ENCODE measurements around the gene ONECUT2. TPM values are rescaled to one million over a fixed set of nuclear protein-coding genes. Genes with fewer than 3 reads are reported as not detected.

The ONECUT2 gene
- polyA plus RNA-seq, 3 donors, result not detected

- no peaks in the 10 kb centered on the region for H3K36me3 ChIP-seq (replicated peaks in 1 of 2; ENCODE audit: control insufficient read depth in 1 of 2, insufficient read depth in 2 of 2, low read length in 2 of 2)
- Mint-ChIP-seq H3K27me3 (ENCODE audit: low read depth in 3 of 3) (peaks cover 88 to 95% (median 93%) of the 10 kb centered on the region in 3 donors), H3K4me1 (peaks cover 54% of the 10 kb centered on the region), H3K9me3 (peaks cover 14 to 68% (median 58%) of the 10 kb centered on the region in 7 donors), H3K27ac (no peak overlapping the region), H3K36me3 (peaks cover 18 to 29% of the 10 kb centered on the region in 2 donors), H3K4me3 (peak overlapping the region in 1 of 2 donors; percentile 81)
- H3K4me1 ChIP-seq (ENCODE audit: control insufficient read depth in 1 of 2, insufficient read depth in 2 of 2, low read length in 2 of 2), result peaks cover 41 to 43% of the 10 kb centered on the region in 2 donors
- H3K4me3 ChIP-seq (replicated peaks in 1 of 3; ENCODE audit: low read depth in 2 of 3, low read length in 3 of 3), result no peak overlapping the region
- intact Hi-C loops (cut with micrococcal nuclease), result no loop called here
- no peaks in the 10 kb centered on the region for H3K79me2 ChIP-seq (ENCODE audit: insufficient read depth, low read length)
- peaks cover 88 to 92% of the 10 kb centered on the region in 2 donors for H3K27me3 ChIP-seq (ENCODE audit: control insufficient read depth in 2 of 2, insufficient read depth in 2 of 2, low read length in 2 of 2)
- TF ChIP-seq CTCF (IDR thresholded peaks at IDR 0.05), result no peak
- no CpG with 5 or more reads among the region's 9 CpGs for WGBS (ENCODE audit: insufficient coverage)
- H3K9ac ChIP-seq (ENCODE audit: insufficient read depth, low read length, poor library complexity, severe bottlenecking), result no peak overlapping the region
- H2AFZ ChIP-seq (ENCODE audit: insufficient read depth, low read depth, low read length, poor library complexity, severe bottlenecking), result no peak overlapping the region
- no peak for DNase-seq
- H4K20me1 ChIP-seq (ENCODE audit: insufficient read depth, low read length), result no peaks in the 10 kb centered on the region
- H3K9me3 ChIP-seq (replicated peaks in 1 of 2; ENCODE audit: control insufficient read depth in 1 of 2, insufficient read depth in 1 of 2, low read length in 2 of 2), result peaks cover 27 to 79% of the 10 kb centered on the region in 2 donors
- H3K27ac ChIP-seq (ENCODE audit: low read depth in 1 of 2, low read length in 2 of 2), result no peak overlapping the region
- H3K4me2 ChIP-seq (replicated peaks; ENCODE audit: extremely low read depth, low read length, poor library complexity, severe bottlenecking), result no peak overlapping the region
Measured at GRCh38 chr18:57432751-57433400, 2.3 kb upstream of the ONECUT2 start.

- Histone ChIP-seq H2AFZ (ENCODE audit: insufficient read depth, low read depth, low read length, poor library complexity, severe bottlenecking) (no peak overlapping the region), H3K27ac (ENCODE audit: low read depth in 1 of 2, low read length in 2 of 2) (no peak overlapping the region), H3K4me1 (ENCODE audit: control insufficient read depth in 1 of 2, insufficient read depth in 2 of 2, low read length in 2 of 2) (peaks cover 42 to 43% of the 10 kb centered on the region in 2 donors), H3K9ac (ENCODE audit: insufficient read depth, low read length, poor library complexity, severe bottlenecking) (no peak overlapping the region), H3K9me3 (replicated peaks in 1 of 2; ENCODE audit: control insufficient read depth in 1 of 2, insufficient read depth in 1 of 2, low read length in 2 of 2) (peaks cover 22 to 80% of the 10 kb centered on the region in 2 donors), H3K79me2 (ENCODE audit: insufficient read depth, low read length) (no peaks in the 10 kb centered on the region), H3K36me3 (replicated peaks in 1 of 2; ENCODE audit: control insufficient read depth in 1 of 2, insufficient read depth in 2 of 2, low read length in 2 of 2) (no peaks in the 10 kb centered on the region), H3K4me2 (replicated peaks; ENCODE audit: extremely low read depth, low read length, poor library complexity, severe bottlenecking) (no peak overlapping the region), H4K20me1 (ENCODE audit: insufficient read depth, low read length) (no peaks in the 10 kb centered on the region), H3K27me3 (ENCODE audit: control insufficient read depth in 2 of 2, insufficient read depth in 2 of 2, low read length in 2 of 2) (peaks cover 88 to 92% of the 10 kb centered on the region in 2 donors), H3K4me3 (replicated peaks in 1 of 3; ENCODE audit: low read depth in 2 of 3, low read length in 3 of 3) (no peak overlapping the region)
- no peak for TF ChIP-seq CTCF (IDR thresholded peaks at IDR 0.05)
- 7% methylated on average over 4 of the region's 6 CpGs for WGBS (ENCODE audit: insufficient coverage)
- peaks cover 18 to 29% of the 10 kb centered on the region in 2 donors for H3K36me3 Mint-ChIP-seq
- DNase-seq, result no peak
- H3K27me3 Mint-ChIP-seq (ENCODE audit: low read depth in 3 of 3), result peaks cover 90 to 95% (median 95%) of the 10 kb centered on the region in 3 donors
- H3K4me1 Mint-ChIP-seq, result peaks cover 57% of the 10 kb centered on the region
- no peak overlapping the region for H3K27ac Mint-ChIP-seq
- H3K4me3 Mint-ChIP-seq, result peak overlapping the region in 1 of 2 donors; percentile 81
- peaks cover 12 to 69% (median 62%) of the 10 kb centered on the region in 7 donors for H3K9me3 Mint-ChIP-seq
- intact Hi-C loops (cut with micrococcal nuclease), result no loop called here
Measured at GRCh38 chr18:57433482-57433881, 1.7 kb upstream of the ONECUT2 start.
